IMR-90 (cell line): ENCODE results near the gene GSTP1. TPM values are rescaled to one million over a fixed set of nuclear protein-coding genes. Genes with fewer than 3 reads are reported as not detected.

Experiments used
- ATAC-seq: fragments of 200-7000 bp; cut with Tn5 transposase; 2 replicates; pipeline ENCODE4 v1.9.1; 2020; ENCODE audit warnings: low read depth, mild to moderate bottlenecking, moderate library complexity
- BruUV-seq: library from RNA; stranded (reverse); fragments of 400-500 nt; replicated peaks from 2 replicates; lab custom pipeline; 2021; lab: Mats Ljungman, UMichigan
- CTCF ChIA-PET: fragments of 300-600 bp; formaldehyde crosslinking; extraction: SDS; loops from one replicate; lab custom pipeline; 2021; ENCODE audit warnings: antibody characterized with exemption; lab: Yijun Ruan, JAX
- POLR2A ChIA-PET: fragments of 300-600 bp; sonication (Branson Sonifier 250); formaldehyde crosslinking; loops from one replicate; lab custom pipeline; 2022; ENCODE audit warnings: antibody characterized with exemption; ENCODE audit not compliant: unreplicated experiment; lab: Charles Lee
- DNase-seq: peaks from one replicate; pipeline ENCODE4 v3.0.0; 2013
- H2AFZ ChIP-seq: replicated peaks from 2 replicates; pipeline ENCODE3; 2013; ENCODE audit warnings: low read length, mild to moderate bottlenecking; ENCODE audit not compliant: poor library complexity
- H2AK5ac ChIP-seq: 2 replicates; pipeline ENCODE4 v1.6.1; 2013; ENCODE audit warnings: low read depth, low read length, inconsistent platforms
- H2AK9ac ChIP-seq: replicated peaks from 2 replicates; pipeline ENCODE3; 2013; ENCODE audit warnings: mild to moderate bottlenecking, low read depth, low read length, moderate library complexity; ENCODE audit not compliant: poor library complexity
- H2BK120ac ChIP-seq: 2 replicates; pipeline ENCODE4 v1.6.1; 2013; ENCODE audit warnings: low read depth, low read length, inconsistent platforms
- H2BK15ac ChIP-seq: 3 replicates; pipeline ENCODE4 v1.6.1; 2013; ENCODE audit warnings: low read depth, low read length, inconsistent platforms
- H2BK20ac ChIP-seq: 2 replicates; pipeline ENCODE4 v1.6.1; 2013; ENCODE audit warnings: low read depth, mild to moderate bottlenecking, inconsistent platforms, low read length, moderate library complexity
- H2BK5ac ChIP-seq: 2 replicates; pipeline ENCODE4 v1.6.1; 2013; ENCODE audit warnings: mild to moderate bottlenecking, low read depth, low read length, inconsistent platforms; ENCODE audit not compliant: poor library complexity, severe bottlenecking
- H3K14ac ChIP-seq: replicated peaks from 2 replicates; pipeline ENCODE4 v1.6.1; 2013; ENCODE audit warnings: low read depth, low read length, inconsistent platforms
- H3K18ac ChIP-seq: 2 replicates; pipeline ENCODE4 v1.6.1; 2013; ENCODE audit warnings: low read depth, low read length, control low read depth
- H3K23ac ChIP-seq: 2 replicates; pipeline ENCODE4 v1.6.1; 2013; ENCODE audit warnings: low read depth, low read length, inconsistent platforms
- H3K27ac ChIP-seq: 2 replicates; pipeline ENCODE4 v1.5.1; 2013; ENCODE audit warnings: mild to moderate bottlenecking, control low read depth, low read length; ENCODE audit not compliant: insufficient read depth
- H3K27me3 ChIP-seq: 2 replicates; pipeline ENCODE4 v1.6.1; 2013; ENCODE audit warnings: low read length; ENCODE audit not compliant: control insufficient read depth, insufficient read depth
- H3K36me3 ChIP-seq: 2 replicates; pipeline ENCODE4 v1.6.1; 2013; ENCODE audit warnings: low read length, mixed read lengths; ENCODE audit not compliant: control insufficient read depth, insufficient read depth
- H3K4ac ChIP-seq: 2 replicates; pipeline ENCODE4 v1.6.1; 2013; ENCODE audit warnings: low read depth, low read length, inconsistent platforms
- H3K4me1 ChIP-seq: 2 replicates; pipeline ENCODE4 v1.6.1; 2013; ENCODE audit warnings: low read length, mixed read lengths; ENCODE audit not compliant: control insufficient read depth, insufficient read depth
- H3K4me2 ChIP-seq: 2 replicates; pipeline ENCODE4 v1.6.1; 2013; ENCODE audit warnings: low read depth, mild to moderate bottlenecking, control low read depth, low read length, moderate library complexity
- H3K4me3 ChIP-seq: 2 replicates; pipeline ENCODE4 v1.5.1; 2013; ENCODE audit warnings: low read depth, mild to moderate bottlenecking, control low read depth, low read length, moderate library complexity; ENCODE audit not compliant: insufficient read depth
- H3K56ac ChIP-seq: 2 replicates; pipeline ENCODE4 v1.6.1; 2013; ENCODE audit warnings: low read length, inconsistent platforms; ENCODE audit not compliant: insufficient read depth; ENCODE audit errors: extremely low read depth
- H3K79me1 ChIP-seq, 2 experiments: 2 replicates each; pipeline ENCODE4 v1.6.1; 2013; ENCODE audit warnings: low read length in 2 of 2, inconsistent platforms in 1 of 2, low read depth in 1 of 2
- H3K9ac ChIP-seq: 2 replicates; pipeline ENCODE4 v1.6.1; 2013; ENCODE audit warnings: low read depth, low read length, control low read depth
- H3K9me1 ChIP-seq: 2 replicates; pipeline ENCODE4 v1.6.1; 2013; ENCODE audit warnings: low read length, inconsistent platforms; ENCODE audit not compliant: insufficient read depth
- H3K9me3 ChIP-seq: 2 replicates; pipeline ENCODE4 v1.6.1; 2013; ENCODE audit warnings: low read length; ENCODE audit not compliant: control insufficient read depth, insufficient read depth
- H4K20me1 ChIP-seq: 2 replicates; pipeline ENCODE4 v1.6.1; 2013; ENCODE audit warnings: low read length, inconsistent platforms; ENCODE audit not compliant: insufficient read depth
- H4K5ac ChIP-seq: 2 replicates; pipeline ENCODE4 v1.6.1; 2013; ENCODE audit warnings: mild to moderate bottlenecking, low read depth, low read length, control low read depth
- H4K8ac ChIP-seq, 2 experiments: 2 replicates each; pipeline ENCODE4 v1.6.1; 2013; ENCODE audit warnings: low read depth in 2 of 2, low read length in 2 of 2, control low read depth in 1 of 2, inconsistent platforms in 1 of 2
- H4K91ac ChIP-seq: 2 replicates; pipeline ENCODE4 v1.6.1; 2013; ENCODE audit warnings: low read depth, low read length, inconsistent platforms; ENCODE audit not compliant: insufficient read depth
- BHLHE40 ChIP-seq: fragments of 150-350 bp; IDR thresholded peaks from 2 replicates; pipeline ENCODE4 v1.6.1; 2016; ENCODE audit warnings: mild to moderate bottlenecking, low read depth, low read length
- CHD1 ChIP-seq: IDR thresholded peaks from 2 replicates; pipeline ENCODE4 v1.6.1; 2012; ENCODE audit warnings: low read depth, low read length, improper control_type of control experiment
- FOS ChIP-seq: fragments of 150-350 bp; IDR thresholded peaks from 2 replicates; pipeline ENCODE4 v1.6.1; 2016; ENCODE audit warnings: low read depth, low read length
- MAFK ChIP-seq: IDR thresholded peaks from 2 replicates; pipeline ENCODE4 v1.6.1; 2012; ENCODE audit warnings: low read depth, low read length, improper control_type of control experiment
- MAZ ChIP-seq: IDR thresholded peaks from 2 replicates; pipeline ENCODE4 v1.6.1; 2012; ENCODE audit warnings: low read depth, mild to moderate bottlenecking, low read length, improper control_type of control experiment, moderate library complexity, borderline replicate concordance
- MXI1 ChIP-seq: IDR thresholded peaks from 2 replicates; pipeline ENCODE4 v1.6.1; 2012; ENCODE audit warnings: low read depth, mild to moderate bottlenecking, low read length, moderate library complexity, borderline replicate concordance
- NFE2L2 ChIP-seq: fragments of 150-350 bp; IDR thresholded peaks from 2 replicates; pipeline ENCODE4 v1.6.1; 2016; ENCODE audit warnings: low read depth, mild to moderate bottlenecking, low read length
- RCOR1 ChIP-seq: IDR thresholded peaks from 2 replicates; pipeline ENCODE4 v1.6.1; 2012; ENCODE audit warnings: mild to moderate bottlenecking, low read length, improper control_type of control experiment; ENCODE audit not compliant: insufficient replicate concordance
- SMC3 ChIP-seq: fragments of 150-350 bp; IDR thresholded peaks from 2 replicates; pipeline ENCODE4 v1.6.1; 2016; ENCODE audit warnings: low read depth, mild to moderate bottlenecking, antibody characterized with exemption, low read length, moderate library complexity
- WGBS, 2 experiments: methylation state at CpG; one replicate each; pipeline versions ENCODE4 v1.1.5 to v1.1.7; 2013; ENCODE audit warnings: missing lambda C conversion rate in 2 of 2; ENCODE audit not compliant: insufficient read length in 1 of 2; ENCODE audit errors: extremely low coverage in 2 of 2; 5-methylcytosine and 5-hydroxymethylcytosine counted together
- dilution Hi-C: fragments of 300-500 bp; cut with HindIII; formaldehyde crosslinking; loops from one replicate; pipeline ENCODE4 v1.14.3; 2018; ENCODE audit warnings: low sequenced_read_pairs; ENCODE audit not compliant: unreplicated experiment
- in situ Hi-C: fragments of 300-500 bp; cut with MboI; formaldehyde crosslinking; loops from 3 replicates; pipeline ENCODE4 v1.14.3; 2019; ENCODE audit warnings: low sequenced_read_pairs, inconsistent platforms, mixed read lengths
- intact Hi-C: fragments of 100-400 bp; cut with micrococcal nuclease; formaldehyde crosslinking; loops from 2 replicates; pipeline ENCODE4 v1.10.0; 2022
- polyA plus RNA-seq, 3 experiments: library from polyadenylated mRNA; depleted of rRNA; stranded (reverse); fragments of >200 nt; gene quantifications; 2 replicates each; pipeline ENCODE4 v1.2.3, GENCODE V29; 2012; ENCODE audit warnings: low replicate concordance in 1 of 3
- total RNA-seq: library from RNA; depleted of rRNA; stranded (reverse); fragments of >200 nt; gene quantifications from 2 replicates; pipeline ENCODE4 v1.2.3, GENCODE V29; 2012
- TF ChIP-seq, protein P1 (sequence below): conservative IDR thresholded peaks from 2 replicates; pipeline ENCODE4 v1.5.1; 2012; ENCODE audit warnings: mild to moderate bottlenecking, low read depth, low read length, improper control_type of control experiment
- TF ChIP-seq, protein P2 (sequence below): fragments of 150-350 bp; IDR thresholded peaks from 2 replicates; pipeline ENCODE4 v1.6.1; 2016; ENCODE audit warnings: low read depth, mild to moderate bottlenecking, low read length, moderate library complexity, borderline replicate concordance
- TF ChIP-seq, protein P3 (sequence below): fragments of 150-350 bp; IDR thresholded peaks from 2 replicates; pipeline ENCODE4 v1.6.1; 2017; ENCODE audit warnings: mild to moderate bottlenecking, antibody characterized with exemption, low read length, low read depth

GSTP1 gene
- total and polyA plus RNA-seq, 2 of the 4 experiments (the other 2 are of a cell fraction): 947 to 1,539 TPM

DNA sequence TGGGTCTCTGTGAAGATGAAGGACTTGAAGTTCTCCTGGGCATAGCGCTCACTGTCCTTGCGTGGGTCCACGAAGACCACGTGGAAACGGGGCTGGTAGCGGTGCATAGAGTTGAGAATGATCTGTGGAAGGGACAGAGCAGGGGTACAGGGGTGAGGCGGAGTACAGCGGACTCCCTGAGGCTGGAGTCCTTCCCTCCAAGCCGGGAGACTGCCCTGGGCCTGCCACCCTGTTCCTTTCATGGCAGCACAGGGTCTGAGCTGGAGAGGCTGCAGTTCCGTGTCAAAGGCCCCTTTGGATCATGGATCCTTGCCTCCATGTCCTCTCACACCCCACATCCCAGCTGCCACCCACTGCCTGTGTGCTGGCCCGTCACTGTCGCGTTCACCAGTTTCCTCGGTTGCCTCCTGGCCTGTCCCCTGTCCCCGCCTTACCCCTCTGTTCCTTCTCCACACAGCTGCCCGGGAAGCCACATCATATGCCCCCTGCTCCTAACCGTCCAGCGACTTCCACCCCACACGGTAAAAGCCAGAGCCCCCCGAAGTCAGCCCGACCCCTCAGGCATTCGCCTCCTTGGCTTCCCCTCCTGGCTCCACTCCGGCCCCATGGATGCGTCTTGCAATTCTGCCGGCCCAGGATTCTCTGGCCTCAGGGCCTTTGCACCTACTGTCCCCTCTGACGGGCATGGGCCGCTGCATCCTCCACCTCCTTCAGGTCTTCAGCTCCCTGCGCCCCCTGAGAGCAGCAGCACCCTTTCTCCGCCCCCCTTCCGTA, 49.6 kb downstream of the GSTP1 start:
- no TSS peak for BruUV-seq
- ChIA-PET CTCF (no interaction called here), POLR2A (no interaction called here)
- peaks cover 5% of the 10 kb centered on the region; the same call in 1 of the 2 replicates for H3K27me3 ChIP-seq
- in situ Hi-C loops: no loop called here
- DNase-seq (no peak), ATAC-seq (no peak)
- H3K27ac ChIP-seq: no peak overlapping the region
- H4K20me1 ChIP-seq: no peaks in the 10 kb centered on the region
- no peak overlapping the region for H2AK9ac ChIP-seq
- no peak overlapping the region for H4K8ac ChIP-seq
- H4K91ac ChIP-seq: no peak overlapping the region
- H2BK15ac ChIP-seq: no peak overlapping the region
- H3K23ac ChIP-seq: no peak overlapping the region
- peak overlapping the region; percentile 43 for H2AFZ ChIP-seq
- H3K9me1 ChIP-seq: peaks cover 4% of the 10 kb centered on the region; the same call in 1 of the 2 replicates
- TF ChIP-seq FOS: no peak
- no peak for TF ChIP-seq RCOR1
- TF ChIP-seq, protein P1, sequence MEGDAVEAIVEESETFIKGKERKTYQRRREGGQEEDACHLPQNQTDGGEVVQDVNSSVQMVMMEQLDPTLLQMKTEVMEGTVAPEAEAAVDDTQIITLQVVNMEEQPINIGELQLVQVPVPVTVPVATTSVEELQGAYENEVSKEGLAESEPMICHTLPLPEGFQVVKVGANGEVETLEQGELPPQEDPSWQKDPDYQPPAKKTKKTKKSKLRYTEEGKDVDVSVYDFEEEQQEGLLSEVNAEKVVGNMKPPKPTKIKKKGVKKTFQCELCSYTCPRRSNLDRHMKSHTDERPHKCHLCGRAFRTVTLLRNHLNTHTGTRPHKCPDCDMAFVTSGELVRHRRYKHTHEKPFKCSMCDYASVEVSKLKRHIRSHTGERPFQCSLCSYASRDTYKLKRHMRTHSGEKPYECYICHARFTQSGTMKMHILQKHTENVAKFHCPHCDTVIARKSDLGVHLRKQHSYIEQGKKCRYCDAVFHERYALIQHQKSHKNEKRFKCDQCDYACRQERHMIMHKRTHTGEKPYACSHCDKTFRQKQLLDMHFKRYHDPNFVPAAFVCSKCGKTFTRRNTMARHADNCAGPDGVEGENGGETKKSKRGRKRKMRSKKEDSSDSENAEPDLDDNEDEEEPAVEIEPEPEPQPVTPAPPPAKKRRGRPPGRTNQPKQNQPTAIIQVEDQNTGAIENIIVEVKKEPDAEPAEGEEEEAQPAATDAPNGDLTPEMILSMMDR: no peak
- no peak for TF ChIP-seq MAZ
- TF ChIP-seq BHLHE40: no peak
- no peak for TF ChIP-seq MAFK
- TF ChIP-seq, protein P2, sequence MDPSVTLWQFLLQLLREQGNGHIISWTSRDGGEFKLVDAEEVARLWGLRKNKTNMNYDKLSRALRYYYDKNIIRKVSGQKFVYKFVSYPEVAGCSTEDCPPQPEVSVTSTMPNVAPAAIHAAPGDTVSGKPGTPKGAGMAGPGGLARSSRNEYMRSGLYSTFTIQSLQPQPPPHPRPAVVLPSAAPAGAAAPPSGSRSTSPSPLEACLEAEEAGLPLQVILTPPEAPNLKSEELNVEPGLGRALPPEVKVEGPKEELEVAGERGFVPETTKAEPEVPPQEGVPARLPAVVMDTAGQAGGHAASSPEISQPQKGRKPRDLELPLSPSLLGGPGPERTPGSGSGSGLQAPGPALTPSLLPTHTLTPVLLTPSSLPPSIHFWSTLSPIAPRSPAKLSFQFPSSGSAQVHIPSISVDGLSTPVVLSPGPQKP: no peak
- TF ChIP-seq CHD1: no peak
- no peak for TF ChIP-seq SMC3
- TF ChIP-seq, protein P3, sequence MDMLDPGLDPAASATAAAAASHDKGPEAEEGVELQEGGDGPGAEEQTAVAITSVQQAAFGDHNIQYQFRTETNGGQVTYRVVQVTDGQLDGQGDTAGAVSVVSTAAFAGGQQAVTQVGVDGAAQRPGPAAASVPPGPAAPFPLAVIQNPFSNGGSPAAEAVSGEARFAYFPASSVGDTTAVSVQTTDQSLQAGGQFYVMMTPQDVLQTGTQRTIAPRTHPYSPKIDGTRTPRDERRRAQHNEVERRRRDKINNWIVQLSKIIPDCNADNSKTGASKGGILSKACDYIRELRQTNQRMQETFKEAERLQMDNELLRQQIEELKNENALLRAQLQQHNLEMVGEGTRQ: no peak
- no peak for TF ChIP-seq MXI1
- TF ChIP-seq NFE2L2: no peak
- no peaks in the 10 kb centered on the region for H3K79me1 ChIP-seq
- H3K4me1 ChIP-seq: 0 out of 2 replicates have a peak, but pooled peaks cover 3% of the 10 kb centered on the region
- no peak overlapping the region for H2AK5ac ChIP-seq
- WGBS, 2 experiments: 83% methylated on average over 19 of the region's 30 CpGs; no CpG with 5 or more reads in 1 of the 2 experiments
- H3K9me3 ChIP-seq: no peaks in the 10 kb centered on the region
- no peak overlapping the region for H3K4ac ChIP-seq
- H2BK5ac ChIP-seq: no peak overlapping the region
- intact Hi-C loops: no loop called here
- H3K14ac ChIP-seq: no peak overlapping the region
- no peak overlapping the region for H4K5ac ChIP-seq
- no peaks in the 10 kb centered on the region for H3K36me3 ChIP-seq
- H3K4me3 ChIP-seq: no peak overlapping the region
- no peak overlapping the region for H2BK120ac ChIP-seq
- H3K18ac ChIP-seq: no peak overlapping the region
- no peak overlapping the region for H2BK20ac ChIP-seq
- no peak overlapping the region for H3K4me2 ChIP-seq
- no peak overlapping the region for H3K56ac ChIP-seq
- H3K9ac ChIP-seq: no peak overlapping the region
- dilution Hi-C loops: no loop called here
